Mesenchymal stem cell (in vitro differentiated cells and primary cell): ENCODE measurements around the gene DDX27.

Source experiments
- DNase-seq: peaks from one replicate; pipeline ENCODE4 v3.0.0-alpha.2; 2013
- H2AFZ ChIP-seq: one replicate; pipeline ENCODE4 v1.6.1; 2013; ENCODE audit warnings: low read depth, mild to moderate bottlenecking, control low read depth, inconsistent platforms, low read length, moderate library complexity
- H2AK5ac ChIP-seq: 2 replicates; pipeline ENCODE4 v1.6.1; 2013; ENCODE audit warnings: low read length, moderate library complexity, mild to moderate bottlenecking, inconsistent platforms; ENCODE audit not compliant: severe bottlenecking
- H2BK120ac ChIP-seq: one replicate; pipeline ENCODE4 v1.6.1; 2013; ENCODE audit warnings: low read depth, mild to moderate bottlenecking, inconsistent platforms, low read length, moderate library complexity
- H2BK12ac ChIP-seq, 2 experiments: one replicate each; pipeline ENCODE4 v1.6.1; 2013; ENCODE audit warnings: inconsistent platforms in 2 of 2, low read length in 2 of 2, mild to moderate bottlenecking in 2 of 2, moderate library complexity in 2 of 2, control low read depth in 1 of 2
- H2BK15ac ChIP-seq: one replicate; pipeline ENCODE4 v1.6.1; 2013; ENCODE audit warnings: mild to moderate bottlenecking, low read depth, inconsistent platforms; ENCODE audit not compliant: poor library complexity, severe bottlenecking
- H2BK5ac ChIP-seq: 2 replicates; pipeline ENCODE4 v1.6.1; 2013; ENCODE audit warnings: low read depth, mild to moderate bottlenecking, low read length, control low read depth, inconsistent platforms; ENCODE audit not compliant: poor library complexity, severe bottlenecking
- H3K14ac ChIP-seq, 2 experiments: one replicate each; pipeline ENCODE4 v1.6.1; 2013; ENCODE audit warnings: inconsistent platforms in 2 of 2, low read length in 2 of 2, control low read depth in 1 of 2, mild to moderate bottlenecking in 1 of 2, moderate library complexity in 1 of 2
- H3K18ac ChIP-seq, 2 experiments: one replicate each; pipeline ENCODE4 v1.6.1; 2013; ENCODE audit warnings: inconsistent platforms in 2 of 2, low read length in 2 of 2, control low read depth in 1 of 2, low read depth in 1 of 2, mild to moderate bottlenecking in 1 of 2
- H3K23ac ChIP-seq, 2 experiments: one replicate each; pipeline ENCODE4 v1.6.1; 2013; ENCODE audit warnings: inconsistent platforms in 2 of 2, low read length in 2 of 2, mild to moderate bottlenecking in 2 of 2, moderate library complexity in 2 of 2, control low read depth in 1 of 2
- H3K27ac ChIP-seq: 2 replicates; pipeline ENCODE4 v1.5.1; 2013; ENCODE audit warnings: mild to moderate bottlenecking, moderate library complexity, low read length, control low read depth, inconsistent platforms; ENCODE audit not compliant: poor library complexity, severe bottlenecking
- H3K27me3 ChIP-seq, 2 experiments: 2 replicates each; pipeline versions ENCODE4 v1.6.1 to v1.7.0; 2013; ENCODE audit warnings: low read length in 2 of 2, mild to moderate bottlenecking in 2 of 2, moderate library complexity in 2 of 2, control low read depth in 1 of 2, inconsistent platforms in 1 of 2; ENCODE audit not compliant: control insufficient read depth in 1 of 2, insufficient read depth in 1 of 2
- H3K36me3 ChIP-seq, 2 experiments: 2 replicates each; pipeline versions ENCODE4 v1.6.1 to v1.7.0; 2013; ENCODE audit warnings: low read length in 2 of 2, control low read depth in 1 of 2, inconsistent platforms in 1 of 2, low read depth in 1 of 2, mild to moderate bottlenecking in 1 of 2; ENCODE audit not compliant: insufficient read depth in 2 of 2, control insufficient read depth in 1 of 2
- H3K4ac ChIP-seq, 2 experiments: one replicate each; pipeline ENCODE4 v1.6.1; 2013; ENCODE audit warnings: inconsistent platforms in 2 of 2, low read length in 2 of 2, mild to moderate bottlenecking in 2 of 2, moderate library complexity in 2 of 2, control low read depth in 1 of 2, low read depth in 1 of 2
- H3K4me1 ChIP-seq: 2 replicates; pipeline ENCODE4 v1.6.1; 2013; ENCODE audit warnings: low read depth, low read length, control low read depth; ENCODE audit not compliant: control insufficient read depth, insufficient read depth
- H3K4me2 ChIP-seq: 2 replicates; pipeline ENCODE4 v1.6.1; 2013; ENCODE audit warnings: low read length, mild to moderate bottlenecking, inconsistent platforms; ENCODE audit not compliant: poor library complexity, severe bottlenecking
- H3K4me3 ChIP-seq, 2 experiments: 2 replicates each; pipeline versions ENCODE4 v1.5.1 to v1.7.0; 2013; ENCODE audit warnings: low read length in 2 of 2, mild to moderate bottlenecking in 2 of 2, control low read depth in 1 of 2, low read depth in 1 of 2; ENCODE audit not compliant: insufficient read depth in 1 of 2
- H3K79me1 ChIP-seq: replicated peaks from 2 replicates; pipeline ENCODE4 v1.6.1; 2013; ENCODE audit warnings: mild to moderate bottlenecking, control low read depth, low read length, inconsistent platforms; ENCODE audit not compliant: poor library complexity, severe bottlenecking
- H3K9ac ChIP-seq: 2 replicates; pipeline ENCODE4 v1.7.0; 2013; ENCODE audit warnings: mild to moderate bottlenecking, low read length, moderate library complexity
- H3K9me3 ChIP-seq: 2 replicates; pipeline ENCODE4 v1.7.0; 2013; ENCODE audit warnings: mild to moderate bottlenecking, low read length; ENCODE audit not compliant: control insufficient read depth
- H4K8ac ChIP-seq: one replicate; pipeline ENCODE4 v1.6.1; 2013; ENCODE audit warnings: inconsistent platforms, mild to moderate bottlenecking, low read length, moderate library complexity
- H4K91ac ChIP-seq: one replicate; pipeline ENCODE4 v1.6.1; 2013; ENCODE audit warnings: mild to moderate bottlenecking, low read length, inconsistent platforms
- WGBS: methylation state at CpG from one replicate; pipeline ENCODE4 v1.1.7; 2013; ENCODE audit warnings: mixed read lengths; 5-methylcytosine and 5-hydroxymethylcytosine counted together

The DDX27 gene

GRCh38 chr20:49281913-49282467, 62.8 kb downstream of the DDX27 start:
- no peak overlapping the region for H3K18ac ChIP-seq
- H3K14ac ChIP-seq = no peak overlapping the region
- H3K4me1 ChIP-seq = peaks cover 12% of the 10 kb centered on the region
- H2BK5ac ChIP-seq = no peak overlapping the region
- peak overlapping the region; percentile 42 to 99 for H3K4me3 ChIP-seq
- no peak overlapping the region for H4K8ac ChIP-seq
- peaks cover 38 to 80% of the 10 kb centered on the region in 2 experiments for H3K36me3 ChIP-seq
- H2BK15ac ChIP-seq = no peak overlapping the region
- H2AFZ ChIP-seq = no peak overlapping the region
- peak overlapping the region; percentile 62 for H3K4me2 ChIP-seq
- H2BK12ac ChIP-seq = no peak overlapping the region
- H3K27ac ChIP-seq = no peak overlapping the region
- H4K91ac ChIP-seq = no peak overlapping the region
- H3K79me1 ChIP-seq = no peaks in the 10 kb centered on the region
- 34% methylated on average over 6 of the region's 9 CpGs for WGBS
- no peak for DNase-seq
- H3K23ac ChIP-seq = no peak overlapping the region
- no peak overlapping the region for H2AK5ac ChIP-seq
- H3K27me3 ChIP-seq = no peaks in the 10 kb centered on the region
- peaks cover 28% of the 10 kb centered on the region for H3K9me3 ChIP-seq
- no peak overlapping the region for H3K4ac ChIP-seq
- peak overlapping the region; percentile 2 for H3K9ac ChIP-seq
- no peak overlapping the region for H2BK120ac ChIP-seq

GRCh38 chr20:49282584-49283171, 63.5 kb downstream of the DDX27 start:
- H3K4me1 ChIP-seq = peaks cover 8% of the 10 kb centered on the region
- peak; percentile 15 for DNase-seq
- no peak overlapping the region for H2BK120ac ChIP-seq
- H3K27ac ChIP-seq = peak overlapping the region; percentile 2
- no peak overlapping the region for H3K14ac ChIP-seq
- no peak overlapping the region for H2BK12ac ChIP-seq
- H3K4me2 ChIP-seq = peak overlapping the region; percentile 62
- H3K23ac ChIP-seq = peak overlapping the region in 1 of 2 experiments; percentile 77
- no peak overlapping the region for H2BK15ac ChIP-seq
- H4K8ac ChIP-seq = no peak overlapping the region
- no peak overlapping the region for H2AK5ac ChIP-seq
- peaks cover 41 to 87% of the 10 kb centered on the region in 2 experiments for H3K36me3 ChIP-seq
- 45% methylated on average over 20 of the region's 20 CpGs for WGBS
- H3K18ac ChIP-seq = no peak overlapping the region
- H3K9ac ChIP-seq = peak overlapping the region; percentile 2
- H3K79me1 ChIP-seq = no peaks in the 10 kb centered on the region
- no peaks in the 10 kb centered on the region for H3K27me3 ChIP-seq
- no peak overlapping the region for H2AFZ ChIP-seq
- H3K4ac ChIP-seq = no peak overlapping the region
- peak overlapping the region; percentile 34 to 99 for H3K4me3 ChIP-seq
- H3K9me3 ChIP-seq = peaks cover 30% of the 10 kb centered on the region
- no peak overlapping the region for H4K91ac ChIP-seq
- no peak overlapping the region for H2BK5ac ChIP-seq

- Histone ChIP-seq H3K4me2 (peak overlapping the region; percentile 67), H2BK15ac (no peak overlapping the region), H3K14ac (no peak overlapping the region), H2AFZ (no peak overlapping the region), H4K8ac (no peak overlapping the region), H4K91ac (no peak overlapping the region), H3K9ac (peak overlapping the region; percentile 10), H3K9me3 (peaks cover 30% of the 10 kb centered on the region), H3K27ac (peak overlapping the region; percentile 2), H2BK120ac (no peak overlapping the region), H3K23ac (no peak overlapping the region), H3K4me3 (peak overlapping the region in 1 of 2 experiments; percentile 99), H3K27me3 (no peaks in the 10 kb centered on the region), H3K4ac (no peak overlapping the region), H3K18ac (no peak overlapping the region), H3K36me3 (peaks cover 42 to 93% of the 10 kb centered on the region in 2 experiments), H2AK5ac (no peak overlapping the region), H2BK12ac (no peak overlapping the region), H3K79me1 (no peaks in the 10 kb centered on the region), H2BK5ac (no peak overlapping the region), H3K4me1 (peaks cover 8% of the 10 kb centered on the region)
- no peak for DNase-seq
- WGBS = 75% methylated on average over 7 of the region's 9 CpGs
Observed at GRCh38 chr20:49283176-49283702, 64.0 kb downstream of the DDX27 start.

DNA sequence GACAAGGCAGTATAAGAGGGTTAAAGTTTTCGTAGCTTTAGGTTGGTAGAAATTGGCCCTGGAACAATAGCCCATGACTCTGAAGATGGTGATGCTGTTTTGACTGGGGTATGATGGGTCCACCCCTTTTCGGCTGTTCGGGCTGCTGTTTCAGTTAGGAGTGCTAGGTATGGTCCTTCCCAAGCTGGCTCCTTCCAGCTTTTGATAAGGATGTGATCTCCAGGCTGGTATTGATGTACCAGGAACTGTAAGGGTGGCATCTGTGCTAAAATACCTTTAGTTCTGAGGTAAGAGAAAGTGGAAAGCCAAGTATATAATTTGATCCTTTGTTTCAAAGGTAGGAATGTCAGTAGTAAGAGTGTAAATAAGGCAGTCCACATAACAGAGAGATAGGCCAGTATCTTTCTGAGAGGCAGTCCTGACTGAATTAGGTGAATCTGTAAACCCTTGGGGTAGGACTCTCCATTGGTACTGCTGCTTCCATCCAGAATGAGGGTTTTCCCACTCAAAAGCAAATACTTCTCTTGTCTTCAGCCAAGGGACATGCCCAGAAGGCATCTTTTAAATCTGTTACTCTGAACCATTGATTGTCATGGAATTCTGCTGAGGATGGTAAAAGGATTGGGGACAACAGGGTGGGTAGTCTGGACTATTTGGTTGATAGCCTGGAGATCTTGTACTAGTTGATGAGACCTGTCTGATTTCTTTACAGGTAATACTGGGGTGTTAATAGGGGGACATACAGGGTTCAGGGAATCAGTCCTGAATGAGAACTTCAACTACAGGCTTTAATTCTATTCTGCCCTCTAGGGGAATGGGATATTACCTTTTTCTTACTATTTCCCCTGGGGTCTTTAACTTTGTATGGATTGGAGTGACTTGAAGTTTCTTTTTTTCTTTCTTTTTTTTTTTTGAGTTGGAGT, 64.7 kb downstream of the DDX27 start:
- H3K4ac ChIP-seq = no peak overlapping the region
- H2BK120ac ChIP-seq = no peak overlapping the region
- H2BK5ac ChIP-seq = no peak overlapping the region
- H3K27ac ChIP-seq = peak overlapping the region; percentile 41
- H2AFZ ChIP-seq = no peak overlapping the region
- H3K36me3 ChIP-seq = peaks cover 45 to 99% of the 10 kb centered on the region in 2 experiments
- H3K4me2 ChIP-seq = peak overlapping the region; percentile 67
- no peak overlapping the region for H4K8ac ChIP-seq
- H3K9ac ChIP-seq = no peak overlapping the region
- peaks cover 10% of the 10 kb centered on the region for H3K4me1 ChIP-seq
- H3K9me3 ChIP-seq = peaks cover 30% of the 10 kb centered on the region
- H2AK5ac ChIP-seq = no peak overlapping the region
- no peak overlapping the region for H2BK15ac ChIP-seq
- peak overlapping the region in 1 of 2 experiments; percentile 99 for H3K4me3 ChIP-seq
- H2BK12ac ChIP-seq = no peak overlapping the region
- no peak overlapping the region for H3K18ac ChIP-seq
- 88% methylated on average over 3 of the region's 3 CpGs for WGBS
- H3K27me3 ChIP-seq = no peaks in the 10 kb centered on the region
- H4K91ac ChIP-seq = no peak overlapping the region
- H3K14ac ChIP-seq = no peak overlapping the region
- no peaks in the 10 kb centered on the region for H3K79me1 ChIP-seq
- no peak overlapping the region for H3K23ac ChIP-seq
- peak; percentile 14 for DNase-seq
